NCI-H1417 (cell line): Measurements from ENCODE around the gene KCNJ8.

Experiments used
- DNase-seq, 3 experiments: peaks; one replicate each; lab custom pipeline; 2025; lab: John Stamatoyannopoulos, UW

The KCNJ8 gene

DNA sequence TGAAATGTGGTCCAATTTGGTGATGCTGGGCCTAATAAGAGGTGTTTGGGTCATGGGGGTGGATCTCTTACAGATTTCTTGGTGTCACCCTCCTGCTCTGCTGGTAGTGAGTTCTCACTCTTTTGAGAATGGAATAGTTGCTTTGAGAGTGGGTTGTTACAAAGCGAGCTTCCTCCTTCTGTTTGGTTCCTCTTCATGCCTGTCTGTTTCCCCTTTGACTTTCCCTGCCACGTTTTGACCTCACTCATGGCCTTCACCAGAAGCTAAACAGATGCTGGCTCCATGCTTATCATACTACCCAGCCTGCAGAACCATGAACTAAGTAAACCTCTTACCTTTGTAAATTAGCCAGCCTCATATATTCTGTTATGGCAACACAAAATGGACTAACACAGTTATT lies 59.1 kb downstream of the KCNJ8 start:
- no peak for DNase-seq
